HG02642 (cell line): ENCODE data around the gene KIAA0513.
"Not testable (repeated sequence)": the region's sequence is repeated elsewhere in the genome, so short reads cannot be mapped to it uniquely, and the experiment has no call there.

Experiments used
- ATAC-seq: cut with Tn5 transposase; IDR thresholded peaks from one replicate; pipeline ENCODE4 v1.9.1; 2021; ENCODE audit warnings: mild to moderate bottlenecking; ENCODE audit not compliant: unreplicated experiment, poor library complexity

KIAA0513 gene

GRCh38 chr16:85103114-85104079 lies 75.8 kb downstream of the KIAA0513 start:
- no peak for ATAC-seq

- no peak for ATAC-seq
Measured at GRCh38 chr16:85104147-85104546, 76.6 kb downstream of the KIAA0513 start.

GRCh38 chr16:85104821-85105391 lies 77.3 kb downstream of the KIAA0513 start:
- no peak for ATAC-seq

GRCh38 chr16:85105475-85105874 lies 77.9 kb downstream of the KIAA0513 start:
- no peak for ATAC-seq

DNA sequence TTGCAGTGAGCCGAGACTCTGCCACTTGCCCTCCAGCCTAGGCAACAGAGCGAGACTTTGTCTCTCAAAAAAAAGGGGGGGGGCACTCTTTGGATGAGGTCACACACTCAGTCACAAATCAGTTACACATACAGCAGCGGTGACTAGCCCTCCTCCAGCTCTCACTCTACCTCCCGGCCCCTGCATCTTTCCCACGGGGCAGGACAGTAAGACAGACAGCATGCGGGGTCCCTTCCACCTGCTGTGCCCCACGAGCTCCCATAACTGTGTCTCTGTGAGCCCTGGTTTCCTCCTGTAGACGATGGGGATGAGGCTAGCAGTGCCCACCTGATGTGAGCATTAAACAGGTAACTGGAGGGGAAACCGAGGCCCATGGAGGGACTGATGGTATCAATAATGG lies 79.5 kb downstream of the KIAA0513 start:
- ATAC-seq = no peak

GRCh38 chr16:85107532-85107931 lies 79.9 kb downstream of the KIAA0513 start:
- ATAC-seq = no peak

DNA sequence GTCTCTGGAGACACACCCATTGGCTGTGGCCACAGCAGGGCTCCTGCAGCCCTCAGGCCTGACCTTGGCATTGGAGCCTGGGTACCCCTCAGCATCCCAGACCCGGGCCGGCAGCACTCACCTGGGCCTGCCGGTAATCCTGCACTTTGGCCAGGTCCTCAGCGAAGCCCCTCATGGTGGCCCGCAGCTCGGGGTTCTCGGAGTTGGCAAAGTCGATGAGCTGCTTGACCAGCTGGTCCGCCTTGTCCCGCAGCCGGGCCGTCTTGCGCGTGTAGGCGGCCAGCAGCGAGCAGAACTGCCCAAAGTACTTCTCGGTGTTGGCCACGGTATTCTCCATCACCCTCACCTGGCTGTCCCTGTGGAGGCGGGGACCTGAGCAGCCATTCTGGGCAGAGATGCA lies 82.5 kb downstream of the KIAA0513 start:
- no peak for ATAC-seq

- no peak for ATAC-seq
Measured at GRCh38 chr16:85111184-85111583, 83.6 kb downstream of the KIAA0513 start.

DNA sequence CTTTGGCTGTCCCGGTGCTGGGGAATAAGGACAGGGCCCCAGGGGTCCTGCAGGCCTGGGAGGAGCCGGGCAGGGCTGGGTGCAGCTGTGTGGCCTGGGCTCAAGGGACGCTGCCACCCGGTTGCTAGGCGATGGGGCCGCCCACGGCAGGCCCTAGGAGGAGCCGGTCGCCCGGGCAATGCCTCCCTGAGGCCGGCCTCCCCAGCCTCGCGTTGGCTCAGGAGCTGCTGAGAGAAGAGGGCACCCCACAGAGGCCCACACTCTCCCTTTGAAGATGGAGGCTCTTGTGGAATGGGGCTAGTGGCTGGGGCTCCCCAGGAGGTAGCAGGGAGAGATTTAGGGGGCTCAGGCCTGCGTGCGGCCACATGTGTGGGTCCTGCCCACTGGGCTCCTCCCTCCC lies 84.8 kb downstream of the KIAA0513 start, which contains the start of gene CIBAR2:
TSS of gene CIBAR2 (minus strand) at position 109 of the 400 bp plus-strand sequence. CDS start 120 bp downstream, outside the sequence.
- no peak for ATAC-seq

- no peak for ATAC-seq
Measured at GRCh38 chr16:85113168-85113733, 85.7 kb downstream of the KIAA0513 start.

DNA sequence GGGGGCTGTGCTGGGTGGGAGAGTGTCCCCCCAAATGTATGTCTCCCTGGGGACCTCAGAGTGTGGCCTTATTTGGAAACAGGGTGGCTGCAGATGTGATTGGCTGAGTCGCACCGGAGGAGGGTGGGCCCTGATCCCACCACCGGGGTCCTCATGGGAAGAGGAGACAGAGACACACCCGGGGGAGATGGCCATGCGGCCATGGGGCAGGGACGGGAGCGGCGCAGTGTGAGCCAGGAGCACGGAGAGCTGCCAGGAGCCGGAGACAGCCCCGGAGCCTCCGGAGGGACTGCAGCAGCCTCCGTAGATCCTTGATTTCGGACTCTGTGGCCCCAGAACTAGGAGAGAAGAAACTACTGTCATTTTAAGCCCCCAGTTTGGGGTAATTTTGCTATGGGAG lies 86.3 kb downstream of the KIAA0513 start:
- no peak for ATAC-seq

DNA sequence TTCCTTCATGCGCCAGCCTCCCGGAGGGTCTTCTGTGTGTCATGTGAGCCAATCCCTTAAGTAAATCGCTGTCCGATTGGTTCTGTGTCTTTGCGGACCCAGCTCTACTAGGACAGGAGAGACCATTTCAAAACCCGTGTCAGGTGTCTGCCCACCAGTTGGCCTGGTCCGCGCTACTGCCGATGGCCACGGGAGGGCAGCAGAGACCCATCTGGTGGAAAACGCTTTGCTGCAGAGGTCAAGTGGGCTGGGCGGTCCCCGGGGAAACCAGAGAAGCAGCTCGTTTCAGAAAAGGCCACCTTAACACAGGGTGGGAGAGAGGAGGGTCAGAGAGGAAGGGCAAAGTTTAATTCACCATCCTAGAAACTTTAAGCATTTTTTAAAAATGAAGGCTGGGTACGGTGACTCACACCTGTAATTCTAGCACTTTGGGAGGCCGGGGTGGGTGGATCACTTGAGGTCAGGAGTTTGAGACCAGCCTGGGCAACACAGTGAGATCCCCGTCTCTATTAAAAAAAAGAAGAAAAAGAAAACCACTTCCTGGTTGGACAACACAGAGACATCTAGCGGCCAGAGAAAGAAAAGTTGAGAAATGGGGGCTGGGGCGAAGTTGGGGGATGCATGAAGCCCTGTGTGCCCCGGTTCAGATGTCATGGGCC lies 87.4 kb downstream of the KIAA0513 start:
- ATAC-seq = peak; percentile 71

DNA sequence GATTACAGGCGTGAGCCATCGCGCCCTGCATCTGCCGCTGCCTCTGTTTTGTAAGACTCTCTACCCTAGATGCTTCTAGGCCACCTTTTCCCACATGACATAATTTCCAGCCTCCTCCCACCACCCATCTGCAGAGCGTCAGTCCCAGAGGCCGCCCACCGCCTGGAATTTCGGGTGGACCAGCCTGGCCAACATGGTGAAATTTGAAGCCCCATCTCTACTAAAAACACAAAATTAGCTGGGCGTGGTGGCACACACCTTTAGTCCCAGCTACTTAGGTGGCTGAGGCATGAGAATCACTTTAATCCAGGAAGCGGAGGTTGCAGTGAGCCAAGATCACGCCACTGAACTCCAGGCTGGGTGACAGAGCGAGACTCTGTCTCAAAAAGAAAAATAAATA lies 89.8 kb downstream of the KIAA0513 start:
- ATAC-seq = no peak

DNA sequence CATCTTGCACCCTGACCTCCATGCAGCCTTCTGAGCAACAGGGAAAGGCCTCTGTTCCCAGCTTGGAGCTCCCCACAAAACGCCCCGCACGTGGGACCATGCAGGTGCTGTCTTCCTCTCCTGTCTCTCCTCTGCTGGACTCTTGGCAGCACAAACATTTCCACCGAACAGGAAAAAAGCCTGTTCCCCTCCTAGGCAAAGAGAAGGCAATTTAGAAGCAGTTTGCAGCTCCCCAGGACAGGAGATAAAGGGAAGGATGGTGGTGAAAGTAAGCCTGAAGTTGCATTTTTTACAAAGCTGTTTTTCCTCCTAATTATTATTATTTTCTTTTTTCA lies 92.4 kb downstream of the KIAA0513 start:
- ATAC-seq = no peak

DNA sequence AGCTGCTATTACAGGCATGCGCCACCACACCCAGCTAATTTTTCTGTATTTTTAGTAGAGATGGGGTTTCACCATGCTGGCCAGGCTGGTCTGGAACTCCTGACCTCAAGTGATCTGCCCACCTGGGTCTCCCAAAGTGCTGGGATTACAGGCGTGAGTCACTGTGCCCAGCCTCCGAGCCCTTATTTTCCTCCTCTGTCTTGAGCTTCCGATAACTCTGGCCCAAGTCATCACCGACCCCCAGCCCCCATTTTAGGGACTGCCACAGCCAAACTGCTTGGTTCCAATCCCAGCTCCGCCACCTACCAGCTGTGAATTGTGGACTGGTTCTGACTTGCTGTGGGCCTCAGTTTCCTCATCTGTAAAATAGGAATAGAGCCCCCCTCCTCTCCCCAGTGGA lies 95.8 kb downstream of the KIAA0513 start:
- not testable (repeated sequence) for ATAC-seq

- no peak for ATAC-seq
Measured at GRCh38 chr16:85123891-85124635, 96.5 kb downstream of the KIAA0513 start.

GRCh38 chr16:85124636-85125346 lies 97.2 kb downstream of the KIAA0513 start:
- ATAC-seq = no peak

DNA sequence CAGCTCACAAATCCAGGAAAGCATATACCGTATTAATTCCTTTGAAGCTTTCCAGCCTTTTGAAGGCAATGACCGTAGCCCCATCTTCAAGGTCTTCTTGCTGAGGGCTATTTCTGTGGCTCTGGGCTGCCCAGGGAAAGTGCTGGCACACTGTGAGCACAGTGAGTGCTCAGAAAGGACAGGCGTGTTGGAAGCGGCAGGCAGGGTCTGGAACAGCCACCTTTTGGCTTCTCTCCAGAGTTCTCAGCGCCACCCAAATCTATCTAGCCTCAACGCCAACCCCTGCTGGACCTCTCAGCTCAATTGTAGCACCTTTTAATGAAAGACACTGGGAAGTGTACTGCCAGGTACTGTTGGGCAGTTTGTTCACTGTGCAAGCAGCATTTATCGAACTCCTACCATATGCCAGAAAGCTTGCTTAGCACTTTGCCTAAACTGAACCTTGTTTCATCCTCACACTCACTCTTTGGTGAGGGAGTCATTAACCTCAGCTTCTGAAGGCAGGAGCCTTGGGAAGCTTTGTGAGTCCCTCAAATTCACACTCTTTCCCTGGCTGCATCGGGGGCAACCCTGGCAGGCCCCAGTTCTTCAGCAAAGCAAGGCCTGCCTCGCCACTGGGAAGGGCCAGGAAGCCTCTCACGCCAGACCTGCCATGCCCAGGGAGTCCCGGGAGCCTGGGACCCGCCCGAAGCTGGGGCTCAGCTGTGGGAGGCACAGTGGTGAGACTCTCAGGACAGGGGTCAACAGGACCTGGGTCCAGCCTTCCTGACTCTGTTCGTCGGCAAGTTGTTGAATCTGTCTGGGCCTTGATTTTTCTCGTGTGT lies 98.2 kb downstream of the KIAA0513 start:
- no peak for ATAC-seq

DNA sequence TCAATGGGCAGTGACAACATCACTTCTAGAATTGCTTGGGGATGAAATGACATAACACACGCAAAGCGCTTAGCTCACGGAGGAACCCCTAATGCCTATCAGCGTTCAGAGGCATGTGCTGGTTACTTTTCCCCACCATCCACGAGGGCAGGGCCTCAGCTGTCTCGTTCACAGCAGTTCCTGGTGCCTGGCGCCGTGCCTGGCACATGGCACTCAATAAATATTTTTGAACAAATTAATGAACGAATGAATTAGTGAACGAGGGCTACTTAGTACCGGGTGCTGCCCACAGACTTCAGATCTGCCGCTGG lies 98.8 kb downstream of the KIAA0513 start:
- no peak for ATAC-seq
